Stimulated activated CD4-positive, alpha-beta T cell treated with anti-CD3 and anti-CD28 coated beads, Interleukin-2, amount 100 ng/mL, for 48 hours (primary cell): Measurements from ENCODE around the gene CELSR3.

ENCODE experiments used
- DNase-seq, 2 donors: peaks; one replicate each; pipeline ENCODE4 v3.0.0-alpha.2; 2020

CELSR3 gene

GRCh38 chr3:48631516-48632448 is 30.9 kb downstream of the CELSR3 start:
- no peak for DNase-seq

GRCh38 chr3:48630833-48631232 is 31.9 kb downstream of the CELSR3 start:
- DNase-seq, result no peak

- DNase-seq, result no peak
Measured at GRCh38 chr3:48630407-48630806, 32.3 kb downstream of the CELSR3 start.

- DNase-seq, result no peak
Measured at GRCh38 chr3:48629894-48630293, 32.8 kb downstream of the CELSR3 start.

- no peak for DNase-seq
Measured at GRCh38 chr3:48628277-48629017, 34.2 kb downstream of the CELSR3 start.

- no peak for DNase-seq
Measured at GRCh38 chr3:48625600-48625999, 37.1 kb downstream of the CELSR3 start.

GRCh38 chr3:48624767-48625166 is 37.9 kb downstream of the CELSR3 start:
- DNase-seq, result no peak

- no peak for DNase-seq
Measured at GRCh38 chr3:48623851-48624547, 38.7 kb downstream of the CELSR3 start.

GRCh38 chr3:48621461-48621869 is 41.2 kb downstream of the CELSR3 start, which contains the start of gene TMEM89:
TSS of gene TMEM89 (minus strand) at chr3:48621769. CDS start at chr3:48621756, 13 bp downstream.
- no peak for DNase-seq

GRCh38 chr3:48619541-48620524 is 42.9 kb downstream of the CELSR3 start:
- no peak for DNase-seq

- DNase-seq, result no peak
Measured at GRCh38 chr3:48617559-48617958, 45.1 kb downstream of the CELSR3 start.

- DNase-seq, result peak in 1 of 2 donors; percentile 19
Measured at GRCh38 chr3:48614044-48614443, 48.6 kb downstream of the CELSR3 start.

GRCh38 chr3:48612309-48612708 is 50.4 kb downstream of the CELSR3 start:
- DNase-seq, result no peak

GRCh38 chr3:48609088-48610005 is 53.3 kb downstream of the CELSR3 start, which contains the start of gene UQCRC1:
TSS of gene UQCRC1 (minus strand) at chr3:48609646. CDS start at chr3:48609620, 26 bp downstream.
- DNase-seq, result peak; percentile 87 to 92

- peak in 1 of 2 donors; percentile 15 for DNase-seq
Measured at GRCh38 chr3:48607519-48607918, 55.2 kb downstream of the CELSR3 start.

- DNase-seq, result no peak
Measured at GRCh38 chr3:48601622-48601994, 61.1 kb downstream of the CELSR3 start.

GRCh38 chr3:48600711-48601621 is 61.7 kb downstream of the CELSR3 start:
- DNase-seq, result no peak

- no peak for DNase-seq
Measured at GRCh38 chr3:48599509-48600285, 63.0 kb downstream of the CELSR3 start.

GRCh38 chr3:48599077-48599501 is 63.6 kb downstream of the CELSR3 start:
- no peak for DNase-seq
